H1 (cell line): Measurements from ENCODE around the gene ST6GALNAC3. TPM values are rescaled to one million over a fixed set of nuclear protein-coding genes. Genes with fewer than 3 reads are reported as not detected.

Experiments used
- BACH1 ChIP-seq: IDR thresholded peaks from 2 replicates; pipeline ENCODE4 v1.6.1; 2012; ENCODE audit warnings: low read length, improper control_type of control experiment
- CEBPB ChIP-seq: IDR thresholded peaks from 2 replicates; pipeline ENCODE4 v1.6.1; 2012; ENCODE audit warnings: low read depth, low read length
- CTBP2 ChIP-seq: IDR thresholded peaks from 2 replicates; pipeline ENCODE4 v1.7.0; 2011; ENCODE audit warnings: borderline replicate concordance, mild to moderate bottlenecking, moderate library complexity, mixed read lengths, low read length; ENCODE audit not compliant: insufficient read depth, insufficient read length
- HDAC6 ChIP-seq: IDR thresholded peaks from one replicate; pipeline ENCODE4 v1.7.1; 2012; ENCODE audit warnings: low read depth, mild to moderate bottlenecking, inconsistent platforms, low read length, moderate library complexity
- JUND ChIP-seq: IDR thresholded peaks from 2 replicates; pipeline ENCODE4 v1.6.1; 2011; ENCODE audit warnings: mild to moderate bottlenecking, improper control_type of control experiment, low read length
- NANOG ChIP-seq: IDR thresholded peaks from 2 replicates; pipeline ENCODE4 v1.6.1; 2011; ENCODE audit warnings: low read length, low read depth, mild to moderate bottlenecking, inconsistent platforms; ENCODE audit not compliant: insufficient read depth, poor library complexity, severe bottlenecking
- SIRT6 ChIP-seq: IDR thresholded peaks from one replicate; pipeline ENCODE4 v1.7.1; 2012; ENCODE audit warnings: low read length, inconsistent platforms
- polyA plus RNA-seq, 7 experiments: library from polyadenylated mRNA; depleted of rRNA in 3 of 7; stranded (reverse) in 5 of 7; unstranded in 2 of 7; fragments of >200 nt in 5 of 7; fragments of 200-250 nt in 2 of 7; gene quantifications; 1 replicate in 5 of 7; 2 replicates in 1 of 7; 4 replicates in 1 of 7; pipeline versions ENCODE4 v1.2.1 to v1.2.3, GENCODE V29; 2011 to 2013; ENCODE audit warnings: missing spikeins in 2 of 7, mixed read lengths in 2 of 7
- total RNA-seq: library from RNA; stranded (reverse); fragmentation: NEBNext Ultra II Directional; extraction: Animal tissue kit (Norgen Biotek cat#: 25700); gene quantifications from 2 replicates; pipeline ENCODE4 v1.2.1, GENCODE V29; 2021
- TF ChIP-seq, protein P1 (sequence below): fragments of 300-600 bp; sonication (generic); IDR thresholded peaks from 2 replicates; pipeline ENCODE4 v1.7.1; 2012; ENCODE audit warnings: low read length, moderate library complexity, mild to moderate bottlenecking, inconsistent platforms; ENCODE audit not compliant: insufficient replicate concordance
- TF ChIP-seq, protein P2 (sequence below): IDR thresholded peaks from 2 replicates; pipeline ENCODE4 v1.6.1; 2012; ENCODE audit warnings: inconsistent platforms

The ST6GALNAC3 gene
- total and polyA plus RNA-seq, 2 of the 8 experiments (the other 6 are each of a cell fraction or from before 2014, with no cell fraction given), result 4.9 to 19.0 TPM

DNA sequence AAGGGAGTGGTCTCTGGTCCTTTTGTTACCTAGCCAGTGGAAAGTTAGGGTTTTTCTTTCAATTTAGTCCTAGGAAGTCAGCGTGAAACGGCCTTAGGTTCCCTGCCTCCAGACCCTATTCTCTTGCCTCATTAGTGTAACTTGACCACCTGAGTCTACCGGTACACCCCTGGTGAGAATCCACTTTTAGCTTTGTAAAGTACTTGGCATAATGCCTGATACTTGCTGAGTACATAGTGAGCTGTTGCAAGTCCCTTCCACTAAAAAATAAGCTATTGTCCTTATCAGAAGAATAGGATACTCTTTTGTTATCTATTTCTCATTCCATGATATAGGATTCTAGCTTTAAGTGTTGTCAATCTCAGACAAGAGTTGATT, 228.8 kb downstream of the ST6GALNAC3 start (continued):
- TF ChIP-seq, protein P1, sequence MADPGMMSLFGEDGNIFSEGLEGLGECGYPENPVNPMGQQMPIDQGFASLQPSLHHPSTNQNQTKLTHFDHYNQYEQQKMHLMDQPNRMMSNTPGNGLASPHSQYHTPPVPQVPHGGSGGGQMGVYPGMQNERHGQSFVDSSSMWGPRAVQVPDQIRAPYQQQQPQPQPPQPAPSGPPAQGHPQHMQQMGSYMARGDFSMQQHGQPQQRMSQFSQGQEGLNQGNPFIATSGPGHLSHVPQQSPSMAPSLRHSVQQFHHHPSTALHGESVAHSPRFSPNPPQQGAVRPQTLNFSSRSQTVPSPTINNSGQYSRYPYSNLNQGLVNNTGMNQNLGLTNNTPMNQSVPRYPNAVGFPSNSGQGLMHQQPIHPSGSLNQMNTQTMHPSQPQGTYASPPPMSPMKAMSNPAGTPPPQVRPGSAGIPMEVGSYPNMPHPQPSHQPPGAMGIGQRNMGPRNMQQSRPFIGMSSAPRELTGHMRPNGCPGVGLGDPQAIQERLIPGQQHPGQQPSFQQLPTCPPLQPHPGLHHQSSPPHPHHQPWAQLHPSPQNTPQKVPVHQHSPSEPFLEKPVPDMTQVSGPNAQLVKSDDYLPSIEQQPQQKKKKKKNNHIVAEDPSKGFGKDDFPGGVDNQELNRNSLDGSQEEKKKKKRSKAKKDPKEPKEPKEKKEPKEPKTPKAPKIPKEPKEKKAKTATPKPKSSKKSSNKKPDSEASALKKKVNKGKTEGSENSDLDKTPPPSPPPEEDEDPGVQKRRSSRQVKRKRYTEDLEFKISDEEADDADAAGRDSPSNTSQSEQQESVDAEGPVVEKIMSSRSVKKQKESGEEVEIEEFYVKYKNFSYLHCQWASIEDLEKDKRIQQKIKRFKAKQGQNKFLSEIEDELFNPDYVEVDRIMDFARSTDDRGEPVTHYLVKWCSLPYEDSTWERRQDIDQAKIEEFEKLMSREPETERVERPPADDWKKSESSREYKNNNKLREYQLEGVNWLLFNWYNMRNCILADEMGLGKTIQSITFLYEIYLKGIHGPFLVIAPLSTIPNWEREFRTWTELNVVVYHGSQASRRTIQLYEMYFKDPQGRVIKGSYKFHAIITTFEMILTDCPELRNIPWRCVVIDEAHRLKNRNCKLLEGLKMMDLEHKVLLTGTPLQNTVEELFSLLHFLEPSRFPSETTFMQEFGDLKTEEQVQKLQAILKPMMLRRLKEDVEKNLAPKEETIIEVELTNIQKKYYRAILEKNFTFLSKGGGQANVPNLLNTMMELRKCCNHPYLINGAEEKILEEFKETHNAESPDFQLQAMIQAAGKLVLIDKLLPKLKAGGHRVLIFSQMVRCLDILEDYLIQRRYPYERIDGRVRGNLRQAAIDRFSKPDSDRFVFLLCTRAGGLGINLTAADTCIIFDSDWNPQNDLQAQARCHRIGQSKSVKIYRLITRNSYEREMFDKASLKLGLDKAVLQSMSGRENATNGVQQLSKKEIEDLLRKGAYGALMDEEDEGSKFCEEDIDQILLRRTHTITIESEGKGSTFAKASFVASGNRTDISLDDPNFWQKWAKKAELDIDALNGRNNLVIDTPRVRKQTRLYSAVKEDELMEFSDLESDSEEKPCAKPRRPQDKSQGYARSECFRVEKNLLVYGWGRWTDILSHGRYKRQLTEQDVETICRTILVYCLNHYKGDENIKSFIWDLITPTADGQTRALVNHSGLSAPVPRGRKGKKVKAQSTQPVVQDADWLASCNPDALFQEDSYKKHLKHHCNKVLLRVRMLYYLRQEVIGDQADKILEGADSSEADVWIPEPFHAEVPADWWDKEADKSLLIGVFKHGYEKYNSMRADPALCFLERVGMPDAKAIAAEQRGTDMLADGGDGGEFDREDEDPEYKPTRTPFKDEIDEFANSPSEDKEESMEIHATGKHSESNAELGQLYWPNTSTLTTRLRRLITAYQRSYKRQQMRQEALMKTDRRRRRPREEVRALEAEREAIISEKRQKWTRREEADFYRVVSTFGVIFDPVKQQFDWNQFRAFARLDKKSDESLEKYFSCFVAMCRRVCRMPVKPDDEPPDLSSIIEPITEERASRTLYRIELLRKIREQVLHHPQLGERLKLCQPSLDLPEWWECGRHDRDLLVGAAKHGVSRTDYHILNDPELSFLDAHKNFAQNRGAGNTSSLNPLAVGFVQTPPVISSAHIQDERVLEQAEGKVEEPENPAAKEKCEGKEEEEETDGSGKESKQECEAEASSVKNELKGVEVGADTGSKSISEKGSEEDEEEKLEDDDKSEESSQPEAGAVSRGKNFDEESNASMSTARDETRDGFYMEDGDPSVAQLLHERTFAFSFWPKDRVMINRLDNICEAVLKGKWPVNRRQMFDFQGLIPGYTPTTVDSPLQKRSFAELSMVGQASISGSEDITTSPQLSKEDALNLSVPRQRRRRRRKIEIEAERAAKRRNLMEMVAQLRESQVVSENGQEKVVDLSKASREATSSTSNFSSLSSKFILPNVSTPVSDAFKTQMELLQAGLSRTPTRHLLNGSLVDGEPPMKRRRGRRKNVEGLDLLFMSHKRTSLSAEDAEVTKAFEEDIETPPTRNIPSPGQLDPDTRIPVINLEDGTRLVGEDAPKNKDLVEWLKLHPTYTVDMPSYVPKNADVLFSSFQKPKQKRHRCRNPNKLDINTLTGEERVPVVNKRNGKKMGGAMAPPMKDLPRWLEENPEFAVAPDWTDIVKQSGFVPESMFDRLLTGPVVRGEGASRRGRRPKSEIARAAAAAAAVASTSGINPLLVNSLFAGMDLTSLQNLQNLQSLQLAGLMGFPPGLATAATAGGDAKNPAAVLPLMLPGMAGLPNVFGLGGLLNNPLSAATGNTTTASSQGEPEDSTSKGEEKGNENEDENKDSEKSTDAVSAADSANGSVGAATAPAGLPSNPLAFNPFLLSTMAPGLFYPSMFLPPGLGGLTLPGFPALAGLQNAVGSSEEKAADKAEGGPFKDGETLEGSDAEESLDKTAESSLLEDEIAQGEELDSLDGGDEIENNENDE, result no peak
- TF ChIP-seq CEBPB (no peak), SIRT6 (no peak), HDAC6 (no peak), JUND (no peak), CTBP2 (no peak), NANOG (no peak), BACH1 (no peak)
- TF ChIP-seq, protein P2, sequence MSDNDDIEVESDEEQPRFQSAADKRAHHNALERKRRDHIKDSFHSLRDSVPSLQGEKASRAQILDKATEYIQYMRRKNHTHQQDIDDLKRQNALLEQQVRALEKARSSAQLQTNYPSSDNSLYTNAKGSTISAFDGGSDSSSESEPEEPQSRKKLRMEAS, result no peak
